Kidney (tissue), 14 donors: ENCODE data around the gene C10orf62. TPM values are rescaled to one million over a fixed set of nuclear protein-coding genes. Genes with fewer than 3 reads are reported as not detected.

Experiments
- DNase-seq, 5 donors: peaks; one replicate each; pipeline ENCODE4 v3.0.0-alpha.2; 2013 to 2020
- FAIRE-seq: peaks from 2 replicates; lab custom pipeline; 2012; peaks lifted over from hg19 to GRCh38; lab: Jason Lieb, UNC
- H3K27ac ChIP-seq, 2 donors: one replicate each; pipeline ENCODE4 v1.7.0; 2013; ENCODE audit warnings: low read depth in 2 of 2, low read length in 2 of 2, inconsistent platforms in 1 of 2
- H3K27me3 ChIP-seq: one replicate; pipeline ENCODE4 v1.7.1; 2013; ENCODE audit warnings: low read length, inconsistent platforms; ENCODE audit not compliant: control insufficient read depth, insufficient read depth
- H3K36me3 ChIP-seq, 3 donors: one replicate each; pipeline versions ENCODE4 v1.7.0 to v1.7.1; 2013; ENCODE audit warnings: low read length in 3 of 3, control low read depth in 1 of 3, inconsistent platforms in 1 of 3; ENCODE audit not compliant: insufficient read depth in 3 of 3, control insufficient read depth in 2 of 3
- H3K4me1 ChIP-seq, 3 donors: one replicate each; pipeline versions ENCODE4 v1.7.0 to v1.7.1; 2013; ENCODE audit warnings: low read length in 3 of 3, inconsistent platforms in 1 of 3, low read depth in 1 of 3; ENCODE audit not compliant: control insufficient read depth in 2 of 3, insufficient read depth in 2 of 3
- H3K4me3 ChIP-seq, 3 donors: one replicate each; pipeline versions ENCODE4 v1.7.0 to v1.8.1; 2013; ENCODE audit warnings: low read length in 3 of 3, control low read depth in 1 of 3, inconsistent platforms in 1 of 3
- H3K9ac ChIP-seq, 3 donors: one replicate each; pipeline versions ENCODE4 v1.7.0 to v1.7.1; 2013; ENCODE audit warnings: low read length in 3 of 3, control low read depth in 1 of 3, inconsistent platforms in 1 of 3
- H3K9me3 ChIP-seq, 3 donors: one replicate each; pipeline versions ENCODE4 v1.7.0 to v1.7.1; 2013; ENCODE audit warnings: low read length in 3 of 3, control low read depth in 1 of 3, inconsistent platforms in 1 of 3; ENCODE audit not compliant: control insufficient read depth in 2 of 3, insufficient read depth in 1 of 3
- intact Hi-C: fragments of 100-400 bp; cut with DNase I; formaldehyde crosslinking; loops from one replicate; pipeline ENCODE4 v1.11.1; 2022
- polyA plus RNA-seq: library from polyadenylated mRNA; stranded (reverse); fragments of 350-450 nt; fragmentation: Illumina TruSeq; extraction: RNeasy Lipid Tissue Mini Kit (QIAGEN cat#74804); gene quantifications from one replicate; pipeline ENCODE4 v1.2.3, GENCODE V29; 2014; ENCODE audit warnings: low read depth, low replicate concordance; ENCODE audit not compliant: insufficient read depth
- total RNA-seq: library from RNA; stranded (reverse); fragmentation: NEBNext Ultra II Directional; extraction: Animal tissue kit (Norgen Biotek cat#: 25700); gene quantifications from one replicate; pipeline ENCODE4 v1.2.1, GENCODE V29; 2021
- TF ChIP-seq, protein P1 (sequence below): IDR thresholded peaks from 3 replicates; pipeline ENCODE4 v1.5.1; 2012; ENCODE audit warnings: mild to moderate bottlenecking, moderate library complexity, borderline replicate concordance; ENCODE audit not compliant: insufficient read depth; ENCODE audit errors: extremely low read depth
- donor health status: control.
- donor health status: control.
- donor health status: control.
- donor health status: control.
- donor health status: control.
- donor health status: DM: yes; HTN: yes; CAD: no.
- donor health status: Normal renal cell carcinoma (clear cell type).

The C10orf62 gene
- total and polyA plus RNA-seq, 2 donors from 2014 or later: 0.77 to 1.6 TPM

DNA sequence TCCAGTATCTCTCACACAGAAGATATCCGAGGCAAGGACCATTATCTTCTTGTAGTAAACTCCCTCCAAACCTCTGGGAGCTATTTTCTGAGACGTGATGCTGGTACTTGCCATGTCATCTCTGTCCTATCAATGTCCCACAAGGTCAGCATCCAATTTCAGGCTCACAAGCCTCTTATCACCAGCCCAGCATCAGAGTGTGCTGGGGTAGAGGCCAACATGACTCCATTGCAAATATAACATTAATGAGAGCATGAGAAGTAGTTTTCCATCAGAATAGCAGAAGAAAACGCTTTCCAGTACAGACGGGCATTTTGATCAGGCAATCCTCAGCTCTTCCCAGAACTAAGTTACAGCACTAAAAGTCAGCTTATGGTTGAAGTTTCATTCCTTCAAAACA, 38.2 kb downstream of the C10orf62 start:
- no peak overlapping the region for H3K9ac ChIP-seq
- H3K4me1 ChIP-seq: peaks cover 0 to 7% (median 5%) of the 10 kb centered on the region in 3 donors
- TF ChIP-seq, protein P1, sequence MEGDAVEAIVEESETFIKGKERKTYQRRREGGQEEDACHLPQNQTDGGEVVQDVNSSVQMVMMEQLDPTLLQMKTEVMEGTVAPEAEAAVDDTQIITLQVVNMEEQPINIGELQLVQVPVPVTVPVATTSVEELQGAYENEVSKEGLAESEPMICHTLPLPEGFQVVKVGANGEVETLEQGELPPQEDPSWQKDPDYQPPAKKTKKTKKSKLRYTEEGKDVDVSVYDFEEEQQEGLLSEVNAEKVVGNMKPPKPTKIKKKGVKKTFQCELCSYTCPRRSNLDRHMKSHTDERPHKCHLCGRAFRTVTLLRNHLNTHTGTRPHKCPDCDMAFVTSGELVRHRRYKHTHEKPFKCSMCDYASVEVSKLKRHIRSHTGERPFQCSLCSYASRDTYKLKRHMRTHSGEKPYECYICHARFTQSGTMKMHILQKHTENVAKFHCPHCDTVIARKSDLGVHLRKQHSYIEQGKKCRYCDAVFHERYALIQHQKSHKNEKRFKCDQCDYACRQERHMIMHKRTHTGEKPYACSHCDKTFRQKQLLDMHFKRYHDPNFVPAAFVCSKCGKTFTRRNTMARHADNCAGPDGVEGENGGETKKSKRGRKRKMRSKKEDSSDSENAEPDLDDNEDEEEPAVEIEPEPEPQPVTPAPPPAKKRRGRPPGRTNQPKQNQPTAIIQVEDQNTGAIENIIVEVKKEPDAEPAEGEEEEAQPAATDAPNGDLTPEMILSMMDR: no peak
- DNase-seq (no peak), FAIRE-seq (no peak)
- no peak overlapping the region for H3K27ac ChIP-seq
- H3K9me3 ChIP-seq: no peaks in the 10 kb centered on the region
- no peaks in the 10 kb centered on the region for H3K36me3 ChIP-seq
- H3K27me3 ChIP-seq: no peaks in the 10 kb centered on the region
- intact Hi-C loops: no loop called here
- no peak overlapping the region for H3K4me3 ChIP-seq

- Histone ChIP-seq H3K36me3 (no peaks in the 10 kb centered on the region), H3K4me3 (no peak overlapping the region), H3K27me3 (no peaks in the 10 kb centered on the region), H3K4me1 (peaks cover 0 to 5% (median 4%) of the 10 kb centered on the region in 3 donors), H3K9ac (no peak overlapping the region), H3K9me3 (no peaks in the 10 kb centered on the region), H3K27ac (no peak overlapping the region)
- DNase-seq (no peak), FAIRE-seq (no peak)
- TF ChIP-seq, protein P1: no peak
- intact Hi-C loops: no loop called here
These were observed 38.7 kb downstream of the C10orf62 start for GRCh38 chr10:97628228-97628627.

DNA sequence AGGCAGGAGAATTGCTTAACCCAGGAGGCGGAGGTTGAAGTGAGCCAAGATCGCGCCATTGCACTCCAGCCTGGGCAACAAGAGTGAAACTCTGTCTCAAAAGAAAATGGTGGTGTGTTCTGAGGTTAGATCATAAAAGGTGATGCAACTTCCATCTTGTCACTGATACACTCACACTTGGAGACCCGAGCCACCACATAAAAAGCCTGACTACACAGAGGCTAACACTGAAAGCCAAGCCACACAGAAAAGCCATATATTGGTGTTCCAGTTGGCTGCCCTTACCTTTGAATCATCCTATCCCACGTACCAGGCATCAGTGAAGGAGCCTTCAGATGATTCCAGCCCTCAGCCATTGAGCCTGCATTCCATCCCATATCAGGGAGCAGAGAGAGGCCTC, 39.8 kb downstream of the C10orf62 start:
- H3K9me3 ChIP-seq: no peaks in the 10 kb centered on the region
- no peak for FAIRE-seq
- no peaks in the 10 kb centered on the region for H3K36me3 ChIP-seq
- TF ChIP-seq, protein P1: no peak
- no peak overlapping the region for H3K9ac ChIP-seq
- peaks cover 0 to 7% (median 0%) of the 10 kb centered on the region in 3 donors for H3K4me1 ChIP-seq
- DNase-seq: no peak
- no peak overlapping the region for H3K27ac ChIP-seq
- H3K27me3 ChIP-seq: no peaks in the 10 kb centered on the region
- intact Hi-C loops: no loop called here
- H3K4me3 ChIP-seq: no peak overlapping the region

GRCh38 chr10:97631098-97631497, 41.6 kb downstream of the C10orf62 start:
- TF ChIP-seq, protein P1: no peak
- intact Hi-C loops: no loop called here
- H3K36me3 ChIP-seq: no peaks in the 10 kb centered on the region
- FAIRE-seq (no peak), DNase-seq (no peak)
- H3K4me3 ChIP-seq: no peak overlapping the region
- H3K27ac ChIP-seq: no peak overlapping the region
- H3K9ac ChIP-seq: no peak overlapping the region
- peaks cover 0 to 7% (median 0%) of the 10 kb centered on the region in 3 donors for H3K4me1 ChIP-seq
- no peaks in the 10 kb centered on the region for H3K9me3 ChIP-seq
- H3K27me3 ChIP-seq: no peaks in the 10 kb centered on the region
